Keratinocyte (primary cell): ENCODE results near the gene GPC5. TPM values are rescaled to one million over a fixed set of nuclear protein-coding genes. Genes with fewer than 3 reads are reported as not detected.

Experiments used
- DNase-seq: peaks from one replicate; pipeline ENCODE4 v3.0.0-alpha.2; 2011; ENCODE audit warnings: low read depth, missing footprints, low spot score
- FAIRE-seq: peaks from 2 replicates; lab custom pipeline; 2011; peaks lifted over from hg19 to GRCh38; lab: Jason Lieb, UNC
- H2AFZ ChIP-seq: 2 replicates; pipeline ENCODE4 v1.6.0; 2012; ENCODE audit warnings: low read length, control low read depth, inconsistent platforms; ENCODE audit not compliant: control insufficient read depth
- H3K27ac ChIP-seq: 2 replicates; pipeline ENCODE4 v1.5.1; 2011; ENCODE audit warnings: low read length; ENCODE audit not compliant: control insufficient read depth, insufficient read depth
- H3K27me3 ChIP-seq: 3 replicates; pipeline ENCODE4 v1.6.0; 2011; ENCODE audit warnings: low read length; ENCODE audit not compliant: control insufficient read depth, insufficient read depth; ENCODE audit errors: extremely low read depth
- H3K36me3 ChIP-seq, 2 experiments: 2 replicates in 1 of 2; 3 replicates in 1 of 2; pipeline ENCODE4 v1.5.1; 2011; ENCODE audit warnings: low read length in 2 of 2, mild to moderate bottlenecking in 1 of 2; ENCODE audit not compliant: control insufficient read depth in 2 of 2, insufficient read depth in 2 of 2; ENCODE audit errors: extremely low read depth in 1 of 2
- H3K4me1 ChIP-seq: 3 replicates; pipeline ENCODE4 v1.5.1; 2011; ENCODE audit warnings: low read length; ENCODE audit not compliant: control insufficient read depth, insufficient read depth; ENCODE audit errors: extremely low read depth
- H3K4me2 ChIP-seq: 3 replicates; pipeline ENCODE4 v1.6.0; 2011; ENCODE audit warnings: low read depth, low read length; ENCODE audit not compliant: control insufficient read depth, insufficient read depth; ENCODE audit errors: extremely low read depth
- H3K4me3 ChIP-seq, 3 experiments: fragments of 200-600 bp in 1 of 3; sonication (generic) in 1 of 3; 2 replicates in 2 of 3; 3 replicates in 1 of 3; pipeline ENCODE4 v1.5.1; 2011 to 2016; ENCODE audit warnings: low read length in 3 of 3, mild to moderate bottlenecking in 3 of 3, control low read depth in 2 of 3, inconsistent platforms in 1 of 3, low read depth in 1 of 3, mixed read lengths in 1 of 3, mixed run types in 1 of 3, moderate library complexity in 1 of 3; ENCODE audit not compliant: control insufficient read depth in 2 of 3, insufficient read depth in 2 of 3; ENCODE audit errors: extremely low read depth in 1 of 3
- H3K79me2 ChIP-seq: 2 replicates; pipeline ENCODE4 v1.6.0; 2012; ENCODE audit warnings: low read length; ENCODE audit not compliant: control insufficient read depth, insufficient read depth
- H3K9ac ChIP-seq: 3 replicates; pipeline ENCODE4 v1.6.0; 2011; ENCODE audit warnings: low read length; ENCODE audit not compliant: control insufficient read depth, insufficient read depth; ENCODE audit errors: extremely low read depth
- H3K9me1 ChIP-seq: 3 replicates; pipeline ENCODE4 v1.6.0; 2011; ENCODE audit warnings: low read length; ENCODE audit not compliant: control insufficient read depth, insufficient read depth; ENCODE audit errors: extremely low read depth
- H3K9me3 ChIP-seq: 2 replicates; pipeline ENCODE4 v1.5.1; 2012; ENCODE audit warnings: low read depth, low read length; ENCODE audit not compliant: control insufficient read depth
- H4K20me1 ChIP-seq: 3 replicates; pipeline ENCODE4 v1.6.0; 2011; ENCODE audit warnings: low read length; ENCODE audit not compliant: control insufficient read depth, insufficient read depth; ENCODE audit errors: extremely low read depth
- CTCF ChIP-seq, 3 experiments: IDR thresholded peaks in 1 of 3; conservative IDR thresholded peaks in 1 of 3; optimal IDR thresholded peaks in 1 of 3; 2 replicates in 2 of 3; 3 replicates in 1 of 3; pipeline versions ENCODE3 to v1.5.1; 2011; ENCODE audit warnings: low read length in 3 of 3, mild to moderate bottlenecking in 3 of 3, moderate library complexity in 2 of 3, control low read depth in 1 of 3, inconsistent platforms in 1 of 3; ENCODE audit not compliant: insufficient read depth in 2 of 3; ENCODE audit errors: extremely low read depth in 1 of 3
- EZH2 ChIP-seq: IDR thresholded peaks from one replicate; pipeline ENCODE4 v1.6.1; 2012; ENCODE audit warnings: inconsistent platforms, mild to moderate bottlenecking, low read length, moderate library complexity
- dilution Hi-C: fragments of 300-500 bp; cut with MboI; formaldehyde crosslinking; loops from one replicate; pipeline ENCODE4 v1.7.0; 2020; ENCODE audit warnings: low sequenced_read_pairs; ENCODE audit not compliant: extremely low pct_ligation_motif_present
- polyA plus RNA-seq, 5 experiments: library from polyadenylated mRNA; depleted of rRNA in 3 of 5; stranded (reverse) in 3 of 5; stranded (forward) in 1 of 5; unstranded in 1 of 5; fragments of >200 nt; gene quantifications; 1 replicate in 1 of 5; 2 replicates in 3 of 5; 3 replicates in 1 of 5; pipeline versions ENCODE4 v1.2.1 to v1.2.3, GENCODE V29; 2011 to 2012; ENCODE audit warnings: missing spikeins in 2 of 5, low read depth in 1 of 5, low replicate concordance in 1 of 5

GPC5 gene
- polyA plus RNA-seq, 1 donor (not counting 4 experiments of a cell fraction or from before 2014, with no cell fraction given), result 0.10 TPM

GRCh38 chr13:92260363-92260762, 861.9 kb downstream of the GPC5 start:
- Histone ChIP-seq H4K20me1 (no peaks in the 10 kb centered on the region), H3K27ac (no peak overlapping the region), H2AFZ (no peak overlapping the region), H3K4me2 (no peak overlapping the region), H3K36me3 (no peaks in the 10 kb centered on the region), H3K79me2 (no peaks in the 10 kb centered on the region), H3K4me3 (no peak overlapping the region), H3K27me3 (no peaks in the 10 kb centered on the region), H3K9me1 (no peaks in the 10 kb centered on the region), H3K4me1 (no peaks in the 10 kb centered on the region), H3K9ac (no peak overlapping the region), H3K9me3 (no peaks in the 10 kb centered on the region)
- DNase-seq (no peak), FAIRE-seq (no peak)
- dilution Hi-C loops, result no loop called here
- no peak for TF ChIP-seq CTCF (optimal IDR thresholded peaks at IDR 0.05 in 1 of 3, IDR thresholded peaks at IDR 0.05 in 1 of 3, conservative IDR thresholded peaks at IDR 0.05 in 1 of 3; ENCODE audit: extremely low read depth in 1 of 3, insufficient read depth in 2 of 3, low read length in 3 of 3)
- TF ChIP-seq EZH2, result no peak

- Histone ChIP-seq H3K27me3 (no peaks in the 10 kb centered on the region), H3K79me2 (no peaks in the 10 kb centered on the region), H4K20me1 (no peaks in the 10 kb centered on the region), H3K27ac (no peak overlapping the region), H3K4me1 (no peaks in the 10 kb centered on the region), H3K9me1 (no peaks in the 10 kb centered on the region), H3K36me3 (no peaks in the 10 kb centered on the region), H3K4me2 (no peak overlapping the region), H3K9me3 (no peaks in the 10 kb centered on the region), H3K4me3 (no peak overlapping the region), H2AFZ (no peak overlapping the region), H3K9ac (no peak overlapping the region)
- no peak for TF ChIP-seq CTCF (optimal IDR thresholded peaks at IDR 0.05 in 1 of 3, IDR thresholded peaks at IDR 0.05 in 1 of 3, conservative IDR thresholded peaks at IDR 0.05 in 1 of 3; ENCODE audit: extremely low read depth in 1 of 3, insufficient read depth in 2 of 3, low read length in 3 of 3)
- no peak for TF ChIP-seq EZH2
- FAIRE-seq, result no peak
- dilution Hi-C loops, result no loop called here
- no peak for DNase-seq
These were observed 863.8 kb downstream of the GPC5 start for GRCh38 chr13:92262100-92262788.
